ENCODE results near the gene P2RX7. TPM values are rescaled to one million over a fixed set of nuclear protein-coding genes. Genes with fewer than 3 reads are reported as not detected.
A peak's percentile ranks its signal among the peaks of the same experiment; 100 is the strongest.

P2RX7 gene
- total RNA-seq: 1 to 10 TPM in 1 of 2 donors, under 1 TPM in 1; 0.62 to 1.7 TPM

DNA sequence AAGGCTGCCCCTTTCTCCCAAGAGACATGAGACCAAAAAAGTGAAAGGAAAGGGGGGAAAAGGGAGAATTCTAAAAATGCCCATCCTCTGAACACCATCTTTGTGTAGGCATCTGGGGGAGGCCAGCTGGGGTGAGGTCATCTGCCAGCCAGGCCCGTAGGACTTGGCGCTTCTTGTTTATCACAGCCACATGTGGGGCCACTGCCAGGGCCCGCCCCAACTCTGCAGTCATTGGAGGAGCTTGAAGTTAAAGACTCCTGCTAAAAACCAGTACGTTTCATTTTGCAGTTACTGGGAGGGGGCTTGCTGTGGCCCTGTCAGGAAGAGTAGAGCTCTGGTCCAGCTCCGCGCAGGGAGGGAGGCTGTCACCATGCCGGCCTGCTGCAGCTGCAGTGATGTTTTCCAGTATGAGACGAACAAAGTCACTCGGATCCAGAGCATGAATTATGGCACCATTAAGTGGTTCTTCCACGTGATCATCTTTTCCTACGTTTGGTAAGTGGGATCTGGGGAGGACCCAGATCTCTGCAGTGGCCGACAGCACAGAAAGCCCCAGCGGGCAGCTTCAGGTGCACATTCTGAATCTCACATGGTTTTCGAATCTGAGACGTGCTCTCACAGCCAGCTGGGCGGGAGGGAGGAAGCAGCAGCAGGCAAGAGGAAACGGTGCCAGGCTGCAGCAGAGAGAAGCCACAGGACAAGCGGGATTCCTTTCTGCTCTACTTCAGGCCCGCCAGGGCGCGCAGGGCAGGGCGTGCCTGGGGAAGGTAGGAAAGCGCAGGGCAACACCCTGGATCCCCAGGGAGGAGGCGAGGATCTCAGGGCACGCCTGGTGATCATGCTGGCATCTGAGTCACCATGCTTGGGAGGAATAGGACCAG, at the start of gene P2RX7:
TSS of gene P2RX7 (plus strand) at position 276 of the 881 bp plus-strand sequence. CDS start at position 371, 95 bp downstream.
- Histone ChIP-seq H3K9me3 (no peaks in the 10 kb centered on the region), H3K9ac (ENCODE audit: low read depth in 2 of 2, low read length in 2 of 2) (peak within 1 kb of the TSS; percentile 50 to 65), H3K4me3 (peak within 1 kb of the TSS; percentile 32), H3K27ac (peak within 1 kb of the TSS; percentile 39), H3K27me3 (no peaks in the 10 kb centered on the region), H3K36me3 (no peaks in the 10 kb centered on the region), H3K4me1 (peaks cover 8% of the 10 kb centered on the region)
- intact Hi-C loops (cut with DNase I): loop anchor here (5.0 kb wide), 1 partner anchor 74 kb away; no protein-coding TSS in a partner anchor
- DNase-seq: peak; percentile 81
- TF ChIP-seq CTCF (IDR thresholded peaks at IDR 0.05): no peak

GRCh38 chr12:121084229-121084628, 48.4 kb upstream of the P2RX7 start:
- Histone ChIP-seq H3K36me3 (no peaks in the 10 kb centered on the region), H3K9me3 (no peaks in the 10 kb centered on the region), H3K27me3 (no peaks in the 10 kb centered on the region), H3K4me3 (no peak overlapping the region), H3K4me1 (no peaks in the 10 kb centered on the region), H3K27ac (no peak overlapping the region), H3K9ac (ENCODE audit: low read depth in 2 of 2, low read length in 2 of 2) (no peak overlapping the region)
- no peak for DNase-seq
- intact Hi-C loops (cut with DNase I): no loop called here
- TF ChIP-seq CTCF (IDR thresholded peaks at IDR 0.05): no peak

DNA sequence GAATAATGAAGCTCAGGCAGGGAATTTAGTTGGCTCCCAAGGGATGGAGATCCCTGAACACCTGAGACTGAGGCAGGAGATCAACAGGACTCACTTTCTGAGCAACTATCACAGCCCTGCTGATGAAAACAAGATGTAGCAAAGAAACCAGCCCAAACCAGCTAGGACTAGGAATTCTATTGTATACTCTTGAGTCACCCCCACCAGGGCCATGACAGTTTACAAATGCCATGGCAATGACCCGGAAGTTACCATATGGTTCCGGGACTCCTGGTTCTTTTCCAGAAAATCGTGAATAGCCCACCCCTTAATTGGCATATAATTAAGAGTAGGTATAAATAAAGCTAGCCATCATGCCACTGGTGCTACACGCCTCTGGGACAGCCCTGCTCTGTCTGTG, 47.6 kb upstream of the P2RX7 start:
- H3K4me3 ChIP-seq: no peak overlapping the region
- no peaks in the 10 kb centered on the region for H3K27me3 ChIP-seq
- intact Hi-C loops (cut with DNase I): no loop called here
- no peak overlapping the region for H3K9ac ChIP-seq (ENCODE audit: low read depth in 2 of 2, low read length in 2 of 2)
- DNase-seq: no peak
- no peak overlapping the region for H3K27ac ChIP-seq
- TF ChIP-seq CTCF (IDR thresholded peaks at IDR 0.05): no peak
- no peaks in the 10 kb centered on the region for H3K4me1 ChIP-seq
- no peaks in the 10 kb centered on the region for H3K36me3 ChIP-seq
- no peaks in the 10 kb centered on the region for H3K9me3 ChIP-seq

DNA sequence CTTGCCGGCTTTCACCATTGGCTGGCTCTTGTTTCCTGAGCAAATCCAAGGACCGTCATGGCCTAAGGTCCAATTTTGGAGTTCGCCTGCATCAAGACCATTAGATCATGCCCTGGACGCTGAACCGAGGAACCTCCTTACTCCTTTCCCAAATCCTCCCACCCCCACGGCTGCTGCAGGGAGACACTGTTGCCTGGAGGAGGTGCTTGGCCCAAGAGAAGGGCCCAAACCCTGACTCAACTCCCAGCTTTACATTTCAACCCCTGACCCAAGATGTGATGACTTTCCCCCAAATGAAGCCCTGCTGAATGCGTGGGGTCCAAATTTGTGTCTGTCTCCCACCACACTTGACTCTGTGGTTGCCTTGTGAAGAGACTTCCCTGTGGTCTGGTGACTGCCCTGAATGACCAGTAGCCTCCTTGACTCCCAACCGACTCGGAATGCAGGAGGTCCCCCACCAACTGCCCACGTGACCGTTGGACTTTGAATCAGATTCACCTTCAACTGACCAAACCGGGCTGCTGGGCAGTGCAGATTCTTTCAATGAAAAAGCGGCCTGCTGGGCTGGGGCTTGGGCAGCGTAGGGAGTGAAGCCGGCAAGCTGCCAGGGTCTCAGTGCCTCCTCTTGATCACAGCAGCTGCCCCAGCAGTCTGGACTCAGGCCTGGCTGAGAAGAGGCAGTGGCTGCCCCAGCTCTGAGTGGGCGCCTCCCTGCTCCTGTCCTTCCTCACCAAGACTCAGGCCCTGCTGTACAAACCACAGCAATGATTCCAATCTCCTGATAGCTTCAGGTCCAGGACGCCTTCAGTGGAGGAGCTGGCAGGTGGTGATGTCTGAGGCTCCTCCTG, 46.9 kb upstream of the P2RX7 start:
- Histone ChIP-seq H3K27me3 (no peaks in the 10 kb centered on the region), H3K27ac (no peak overlapping the region), H3K9me3 (no peaks in the 10 kb centered on the region), H3K9ac (ENCODE audit: low read depth in 2 of 2, low read length in 2 of 2) (no peak overlapping the region), H3K36me3 (no peaks in the 10 kb centered on the region), H3K4me3 (no peak overlapping the region), H3K4me1 (no peaks in the 10 kb centered on the region)
- intact Hi-C loops (cut with DNase I): no loop called here
- no peak for TF ChIP-seq CTCF (IDR thresholded peaks at IDR 0.05)
- no peak for DNase-seq

DNA sequence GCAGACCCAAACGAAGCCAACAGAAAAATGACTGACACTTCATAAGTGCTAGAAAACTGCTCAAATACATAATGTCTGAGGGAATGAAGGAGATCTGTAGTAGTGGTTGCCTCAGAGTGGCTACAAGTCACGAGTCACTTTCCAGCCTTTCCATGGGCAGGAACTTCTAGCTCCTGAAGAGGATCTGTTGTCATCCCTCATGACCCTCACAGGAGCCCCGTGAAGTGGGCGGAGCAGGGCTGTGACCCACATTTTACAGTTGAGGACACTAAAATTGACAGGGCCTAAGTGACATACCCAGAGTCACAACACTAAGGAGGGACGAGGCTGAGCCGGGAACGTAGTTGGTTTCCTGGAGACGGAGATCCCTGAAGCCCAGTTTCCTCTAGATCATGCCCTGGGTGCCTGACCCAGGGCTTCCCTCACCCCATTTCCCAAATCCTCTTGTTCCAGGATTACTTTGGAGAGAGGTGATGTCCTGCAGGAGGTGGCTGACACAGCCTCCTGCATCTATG, 45.8 kb upstream of the P2RX7 start:
- no peak for TF ChIP-seq CTCF (IDR thresholded peaks at IDR 0.05)
- Histone ChIP-seq H3K4me1 (no peaks in the 10 kb centered on the region), H3K4me3 (no peak overlapping the region), H3K36me3 (no peaks in the 10 kb centered on the region), H3K9ac (ENCODE audit: low read depth in 2 of 2, low read length in 2 of 2) (no peak overlapping the region), H3K9me3 (no peaks in the 10 kb centered on the region), H3K27ac (no peak overlapping the region), H3K27me3 (no peaks in the 10 kb centered on the region)
- DNase-seq: no peak
- intact Hi-C loops (cut with DNase I): no loop called here

Data from colonic mucosa (tissue), 4 donors.